Astrocyte (in vitro differentiated cells and primary cell): ENCODE data around the gene CDS2.

Experiments used
- EZH2 ChIP-seq: IDR thresholded peaks from 2 replicates; pipeline ENCODE4 v1.6.1; 2012; ENCODE audit warnings: mild to moderate bottlenecking, low read length, inconsistent platforms; ENCODE audit not compliant: insufficient read depth
- TF ChIP-seq, protein P1 (sequence below): IDR thresholded peaks from 2 replicates; pipeline ENCODE4 v1.5.1; 2011; ENCODE audit warnings: low read depth, mild to moderate bottlenecking, inconsistent platforms, low read length, moderate library complexity; ENCODE audit not compliant: insufficient read depth

DNA sequence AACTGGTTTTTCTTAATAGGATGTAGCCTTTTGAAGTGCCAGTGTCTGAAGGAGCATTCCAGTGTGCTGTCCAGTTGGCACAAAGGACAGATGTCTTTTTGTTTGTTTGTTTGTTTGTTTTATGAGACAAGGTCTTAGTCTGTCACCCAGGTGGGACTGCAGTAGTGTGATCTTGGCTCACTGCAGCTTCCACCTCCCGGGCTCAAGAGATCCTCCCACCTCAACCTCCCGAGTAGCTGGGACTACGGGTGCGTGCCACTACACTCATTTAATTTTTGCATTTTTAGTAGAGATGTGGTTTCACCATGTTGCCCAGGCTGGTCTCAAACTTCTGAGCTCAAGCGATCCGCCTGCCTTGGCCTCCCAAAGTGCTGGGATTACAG, 27.7 kb downstream of the CDS2 start:
- TF ChIP-seq, protein P1, sequence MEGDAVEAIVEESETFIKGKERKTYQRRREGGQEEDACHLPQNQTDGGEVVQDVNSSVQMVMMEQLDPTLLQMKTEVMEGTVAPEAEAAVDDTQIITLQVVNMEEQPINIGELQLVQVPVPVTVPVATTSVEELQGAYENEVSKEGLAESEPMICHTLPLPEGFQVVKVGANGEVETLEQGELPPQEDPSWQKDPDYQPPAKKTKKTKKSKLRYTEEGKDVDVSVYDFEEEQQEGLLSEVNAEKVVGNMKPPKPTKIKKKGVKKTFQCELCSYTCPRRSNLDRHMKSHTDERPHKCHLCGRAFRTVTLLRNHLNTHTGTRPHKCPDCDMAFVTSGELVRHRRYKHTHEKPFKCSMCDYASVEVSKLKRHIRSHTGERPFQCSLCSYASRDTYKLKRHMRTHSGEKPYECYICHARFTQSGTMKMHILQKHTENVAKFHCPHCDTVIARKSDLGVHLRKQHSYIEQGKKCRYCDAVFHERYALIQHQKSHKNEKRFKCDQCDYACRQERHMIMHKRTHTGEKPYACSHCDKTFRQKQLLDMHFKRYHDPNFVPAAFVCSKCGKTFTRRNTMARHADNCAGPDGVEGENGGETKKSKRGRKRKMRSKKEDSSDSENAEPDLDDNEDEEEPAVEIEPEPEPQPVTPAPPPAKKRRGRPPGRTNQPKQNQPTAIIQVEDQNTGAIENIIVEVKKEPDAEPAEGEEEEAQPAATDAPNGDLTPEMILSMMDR = no peak
- TF ChIP-seq EZH2 = no peak
